Prostate gland (tissue), 2 donors: ENCODE data around the gene PTPN14.
A peak's percentile ranks its signal among the peaks of the same experiment; 100 is the strongest.

Experiments used
- POLR2AphosphoS5 ChIP-seq: sonication (generic); formaldehyde crosslinking; IDR thresholded peaks from one replicate; pipeline ENCODE4 v1.6.1; 2017; ENCODE audit warnings: antibody characterized with exemption
- TF ChIP-seq, protein P1 (sequence below), 4 experiments: fragments of 200-600 bp in 2 of 4; fragments of 450-650 bp in 2 of 4; sonication (generic) in 2 of 4; IDR thresholded peaks; 1 replicate in 3 of 4; 2 replicates in 1 of 4; pipeline ENCODE4 v1.5.1; 2016 to 2019; ENCODE audit warnings: antibody characterized with exemption in 4 of 4, mild to moderate bottlenecking in 2 of 4, moderate library complexity in 2 of 4

DNA sequence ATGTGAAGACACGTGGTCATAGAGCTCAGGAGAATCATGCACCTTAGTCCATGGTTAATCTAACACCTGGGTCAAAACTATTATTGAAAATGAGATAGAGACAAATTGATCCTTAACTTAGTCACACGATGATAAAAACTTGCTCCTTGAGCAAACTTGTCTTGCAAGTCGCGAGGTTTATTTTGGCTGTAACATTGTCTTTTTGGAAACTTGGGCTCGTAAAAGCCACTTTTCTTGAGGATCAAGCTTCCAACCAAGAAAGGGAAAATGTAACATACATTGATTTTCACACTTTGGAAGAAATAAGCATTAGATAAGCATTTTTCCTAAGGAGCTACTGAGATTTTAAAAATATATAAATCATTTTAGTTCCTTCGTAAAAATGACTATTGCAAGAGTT, 31.7 kb upstream of the PTPN14 start:
- TF ChIP-seq, protein P1, sequence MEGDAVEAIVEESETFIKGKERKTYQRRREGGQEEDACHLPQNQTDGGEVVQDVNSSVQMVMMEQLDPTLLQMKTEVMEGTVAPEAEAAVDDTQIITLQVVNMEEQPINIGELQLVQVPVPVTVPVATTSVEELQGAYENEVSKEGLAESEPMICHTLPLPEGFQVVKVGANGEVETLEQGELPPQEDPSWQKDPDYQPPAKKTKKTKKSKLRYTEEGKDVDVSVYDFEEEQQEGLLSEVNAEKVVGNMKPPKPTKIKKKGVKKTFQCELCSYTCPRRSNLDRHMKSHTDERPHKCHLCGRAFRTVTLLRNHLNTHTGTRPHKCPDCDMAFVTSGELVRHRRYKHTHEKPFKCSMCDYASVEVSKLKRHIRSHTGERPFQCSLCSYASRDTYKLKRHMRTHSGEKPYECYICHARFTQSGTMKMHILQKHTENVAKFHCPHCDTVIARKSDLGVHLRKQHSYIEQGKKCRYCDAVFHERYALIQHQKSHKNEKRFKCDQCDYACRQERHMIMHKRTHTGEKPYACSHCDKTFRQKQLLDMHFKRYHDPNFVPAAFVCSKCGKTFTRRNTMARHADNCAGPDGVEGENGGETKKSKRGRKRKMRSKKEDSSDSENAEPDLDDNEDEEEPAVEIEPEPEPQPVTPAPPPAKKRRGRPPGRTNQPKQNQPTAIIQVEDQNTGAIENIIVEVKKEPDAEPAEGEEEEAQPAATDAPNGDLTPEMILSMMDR (IDR thresholded peaks at IDR 0.05), result no peak
- TF ChIP-seq POLR2AphosphoS5, result peak; percentile 66
